NCI-H187 (cell line): ENCODE data around the gene ASB12.

Experiments
- DNase-seq, 2 experiments: peaks; one replicate each; lab custom pipeline; 2025; lab: John Stamatoyannopoulos, UW

Gene ASB12

GRCh38 chrX:64186974-64187761 lies 43.2 kb downstream of the ASB12 start:
- DNase-seq, result no peak

- no peak for DNase-seq
These were observed 46.0 kb downstream of the ASB12 start for GRCh38 chrX:64184396-64184795.

- no peak for DNase-seq
These were observed 48.2 kb downstream of the ASB12 start for GRCh38 chrX:64182208-64182607.

GRCh38 chrX:64176876-64177275 lies 53.5 kb downstream of the ASB12 start:
- DNase-seq, result no peak
